Endothelial cell (in vitro differentiated cells): Measurements from ENCODE around the gene DYSF. TPM values are rescaled to one million over a fixed set of nuclear protein-coding genes. Genes with fewer than 3 reads are reported as not detected.

ENCODE experiments used
- DNase-seq: peaks from one replicate; pipeline ENCODE4 v3.0.0; 2021; ENCODE audit warnings: low spot score
- H3K27ac Mint-ChIP-seq: one replicate; pipeline ENCODE4 v1.8.0; 2021; ENCODE audit warnings: mixed read lengths, inconsistent platforms; ENCODE audit not compliant: unreplicated experiment
- H3K27me3 Mint-ChIP-seq: one replicate; pipeline ENCODE4 v1.8.0; 2021; ENCODE audit warnings: mild to moderate bottlenecking, moderate library complexity, mixed read lengths, inconsistent platforms; ENCODE audit not compliant: unreplicated experiment
- H3K36me3 Mint-ChIP-seq: one replicate; pipeline ENCODE4 v1.8.0; 2021; ENCODE audit warnings: mild to moderate bottlenecking, low read depth, mixed read lengths, inconsistent platforms; ENCODE audit not compliant: unreplicated experiment
- H3K4me1 Mint-ChIP-seq: one replicate; pipeline ENCODE4 v1.8.0; 2021; ENCODE audit warnings: mild to moderate bottlenecking, mixed read lengths, inconsistent platforms; ENCODE audit not compliant: unreplicated experiment
- H3K4me3 Mint-ChIP-seq: one replicate; pipeline ENCODE4 v1.8.0; 2021; ENCODE audit warnings: mild to moderate bottlenecking, mixed read lengths, inconsistent platforms; ENCODE audit not compliant: unreplicated experiment
- H3K9me3 Mint-ChIP-seq: one replicate; pipeline ENCODE4 v1.8.0; 2021; ENCODE audit warnings: mixed read lengths, inconsistent platforms; ENCODE audit not compliant: unreplicated experiment
- CTCF ChIP-seq: fragments of 200-600 bp; sonication (generic); IDR thresholded peaks from one replicate; pipeline ENCODE4 v1.5.0; 2021; ENCODE audit warnings: antibody characterized with exemption; ENCODE audit not compliant: unreplicated experiment
- total RNA-seq: library from RNA; stranded (reverse); fragmentation: NEBNext Ultra II Directional; extraction: Animal tissue kit (Norgen Biotek cat#: 25700); gene quantifications from one replicate; pipeline ENCODE4 v1.2.1, GENCODE V29; 2021; ENCODE audit not compliant: unreplicated experiment

DYSF gene
- total RNA-seq, 1 donor from 2014 or later, result 566 TPM

GRCh38 chr2:71556692-71557250, 103.4 kb downstream of the DYSF start:
- Mint-ChIP-seq H3K27me3 (peaks cover 32% of the 10 kb centered on the region), H3K9me3 (no peaks in the 10 kb centered on the region), H3K27ac (peak overlapping the region; percentile 59), H3K36me3 (peaks cover 36% of the 10 kb centered on the region), H3K4me1 (peaks cover 22% of the 10 kb centered on the region), H3K4me3 (peak overlapping the region; percentile 54)
- no peak for DNase-seq
- no peak for TF ChIP-seq CTCF

DNA sequence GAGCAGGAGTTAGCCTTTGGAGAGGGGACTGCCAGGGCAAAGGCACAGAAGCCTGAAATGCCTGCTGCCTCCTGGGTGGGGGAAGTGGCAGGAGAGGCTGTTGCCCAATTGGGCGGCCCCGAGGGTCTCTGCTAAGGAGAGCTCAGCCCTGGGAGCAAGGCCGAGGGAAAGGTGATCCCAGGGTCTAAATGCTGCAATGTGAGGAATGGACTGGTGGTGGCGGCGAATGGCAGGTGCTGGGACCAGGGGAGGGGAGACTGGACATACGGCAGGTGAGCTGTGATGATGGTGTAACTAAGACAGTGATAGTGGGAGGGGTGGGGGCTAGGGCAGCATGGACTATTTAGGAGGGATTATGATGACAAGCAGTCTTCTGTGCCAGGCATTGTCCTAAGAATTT, 104.0 kb downstream of the DYSF start:
- Mint-ChIP-seq H3K27me3 (peaks cover 36% of the 10 kb centered on the region), H3K4me1 (peaks cover 22% of the 10 kb centered on the region), H3K4me3 (peak overlapping the region; percentile 47), H3K27ac (peak overlapping the region; percentile 43), H3K36me3 (peaks cover 35% of the 10 kb centered on the region), H3K9me3 (no peaks in the 10 kb centered on the region)
- DNase-seq, result no peak
- TF ChIP-seq CTCF, result no peak

- TF ChIP-seq CTCF, result no peak
- H3K27ac Mint-ChIP-seq, result peak overlapping the region; percentile 48
- H3K4me3 Mint-ChIP-seq, result no peak overlapping the region
- peaks cover 43% of the 10 kb centered on the region for H3K27me3 Mint-ChIP-seq
- H3K9me3 Mint-ChIP-seq, result no peaks in the 10 kb centered on the region
- peaks cover 22% of the 10 kb centered on the region for H3K4me1 Mint-ChIP-seq
- H3K36me3 Mint-ChIP-seq, result peaks cover 36% of the 10 kb centered on the region
- no peak for DNase-seq
Measured at GRCh38 chr2:71558300-71559051, 105.1 kb downstream of the DYSF start.

DNA sequence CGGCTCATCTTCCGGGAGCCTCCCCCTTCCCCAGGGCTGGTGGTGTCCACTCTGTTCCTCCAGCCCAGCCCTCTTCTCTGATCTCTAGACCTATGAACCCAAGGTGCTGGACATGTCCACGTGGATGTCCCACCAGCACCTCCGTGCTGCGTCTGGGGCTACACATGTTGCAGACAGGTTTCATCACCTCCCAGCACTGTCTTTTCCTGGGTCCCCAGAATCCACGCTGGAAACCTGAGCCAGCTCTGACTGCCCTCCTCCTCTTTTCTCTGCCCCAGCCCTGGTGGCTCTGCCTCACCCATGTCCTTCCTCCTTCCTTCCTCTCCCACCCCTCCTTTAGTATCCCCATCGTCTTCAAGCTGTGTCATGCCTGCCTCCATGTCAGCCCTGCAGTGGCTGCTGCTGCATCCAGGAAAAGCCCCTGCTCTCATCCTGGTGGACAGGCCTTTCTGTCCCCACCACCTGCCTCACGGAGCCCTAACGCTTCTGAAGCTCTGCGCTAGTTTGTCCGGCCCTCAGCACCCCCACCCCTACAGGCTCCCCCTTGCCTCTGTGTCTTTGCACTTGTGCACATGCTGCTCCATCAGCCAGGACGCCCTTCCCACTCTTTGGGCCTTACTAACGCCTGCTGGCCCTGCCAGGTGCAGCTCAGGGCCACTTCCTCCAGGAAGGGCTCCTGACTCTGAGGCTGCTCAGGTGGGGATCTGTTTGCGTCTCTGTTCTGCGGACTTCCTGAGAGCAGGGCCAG, 105.9 kb downstream of the DYSF start:
- Mint-ChIP-seq H3K27ac (no peak overlapping the region), H3K27me3 (peaks cover 42% of the 10 kb centered on the region), H3K4me1 (peaks cover 22% of the 10 kb centered on the region), H3K9me3 (no peaks in the 10 kb centered on the region), H3K4me3 (peak overlapping the region; percentile 47), H3K36me3 (peaks cover 37% of the 10 kb centered on the region)
- TF ChIP-seq CTCF, result no peak
- DNase-seq, result no peak
